H1 (cell line): ENCODE measurements around the gene RAPGEF1. TPM values are rescaled to one million over a fixed set of nuclear protein-coding genes. Genes with fewer than 3 reads are reported as not detected.

Experiments
- CTCF ChIA-PET: fragments of 300-600 bp; sonication (Branson Sonifier 250); formaldehyde crosslinking; loops from one replicate; lab custom pipeline; 2021; ENCODE audit not compliant: partially characterized antibody; lab: Charles Lee
- POLR2A ChIA-PET: fragments of 300-600 bp; sonication (Branson Sonifier 250); formaldehyde crosslinking; loops from one replicate; lab custom pipeline; 2021; ENCODE audit warnings: inconsistent platforms; ENCODE audit not compliant: partially characterized antibody; lab: Charles Lee
- DNase-seq, 2 experiments: peaks; one replicate each; pipeline versions ENCODE4 v3.0.0 to v3.0.0-alpha.2; 2010 to 2022; ENCODE audit warnings: low spot score in 2 of 2, low read depth in 1 of 2, mixed read lengths in 1 of 2
- FAIRE-seq: peaks from 2 replicates; lab custom pipeline; 2011; peaks lifted over from hg19 to GRCh38; lab: Jason Lieb, UNC
- H2AFZ ChIP-seq: 2 replicates; pipeline ENCODE4 v1.8.1; 2012; ENCODE audit warnings: low read length, inconsistent platforms
- H2AK5ac ChIP-seq: 2 replicates; pipeline ENCODE4 v1.6.1; 2013; ENCODE audit warnings: low read depth, low read length
- H2BK120ac ChIP-seq: replicated peaks from 2 replicates; pipeline ENCODE3; 2013; ENCODE audit warnings: low read depth, low read length, inconsistent platforms
- H2BK12ac ChIP-seq: 2 replicates; pipeline ENCODE4 v1.6.1; 2013; ENCODE audit warnings: low read depth, low read length
- H2BK15ac ChIP-seq: 2 replicates; pipeline ENCODE4 v1.6.1; 2013; ENCODE audit warnings: low read length
- H2BK20ac ChIP-seq: 2 replicates; pipeline ENCODE4 v1.6.1; 2013; ENCODE audit warnings: low read length
- H2BK5ac ChIP-seq: 2 replicates; pipeline ENCODE4 v1.6.1; 2013; ENCODE audit warnings: low read depth, low read length
- H3K14ac ChIP-seq: 2 replicates; pipeline ENCODE4 v1.6.1; 2013; ENCODE audit warnings: inconsistent platforms; ENCODE audit not compliant: insufficient read length
- H3K18ac ChIP-seq: 2 replicates; pipeline ENCODE4 v1.6.1; 2013; ENCODE audit warnings: low read length; ENCODE audit errors: extremely low read depth
- H3K23ac ChIP-seq: 2 replicates; pipeline ENCODE4 v1.6.1; 2013; ENCODE audit warnings: inconsistent platforms; ENCODE audit not compliant: insufficient read length
- H3K23me2 ChIP-seq: 2 replicates; pipeline ENCODE4 v1.6.1; 2013; ENCODE audit warnings: low read depth, low read length
- H3K27ac ChIP-seq: 2 replicates; pipeline ENCODE4 v1.6.1; 2011; ENCODE audit warnings: low read depth, low read length, inconsistent platforms
- H3K27me3 ChIP-seq, 4 experiments: replicated peaks in 1 of 4; 1 replicate in 1 of 4; 2 replicates in 3 of 4; pipeline versions ENCODE4 v1.6.1 to v1.8.1; 2011 to 2013; ENCODE audit warnings: low read length in 3 of 4, mild to moderate bottlenecking in 3 of 4, inconsistent platforms in 2 of 4, mixed read lengths in 2 of 4, moderate library complexity in 1 of 4; ENCODE audit not compliant: control insufficient read depth in 3 of 4, insufficient read depth in 3 of 4; ENCODE audit errors: extremely low read depth in 1 of 4
- H3K36me3 ChIP-seq, 4 experiments: 2 replicates each; pipeline versions ENCODE4 v1.6.1 to v1.8.1; 2011 to 2013; ENCODE audit warnings: mild to moderate bottlenecking in 4 of 4, low read length in 3 of 4, moderate library complexity in 2 of 4, control low read depth in 1 of 4, inconsistent platforms in 1 of 4; ENCODE audit not compliant: insufficient read depth in 4 of 4, control insufficient read depth in 2 of 4
- H3K4ac ChIP-seq: replicated peaks from 2 replicates; pipeline ENCODE3; 2013; ENCODE audit warnings: low read length, low read depth, mixed read lengths, inconsistent platforms; ENCODE audit not compliant: insufficient read length
- H3K4me1 ChIP-seq, 4 experiments: replicated peaks in 1 of 4; 1 replicate in 1 of 4; 2 replicates in 3 of 4; pipeline versions ENCODE4 v1.6.1 to v1.8.1; 2011 to 2013; ENCODE audit warnings: low read length in 3 of 4, inconsistent platforms in 2 of 4, mixed read lengths in 1 of 4; ENCODE audit not compliant: insufficient read depth in 4 of 4, control insufficient read depth in 3 of 4
- H3K4me2 ChIP-seq, 2 experiments: 2 replicates each; pipeline versions ENCODE4 v1.6.1 to v1.8.1; 2011 to 2013; ENCODE audit warnings: low read depth in 2 of 2, low read length in 2 of 2, control low read depth in 1 of 2, inconsistent platforms in 1 of 2, mild to moderate bottlenecking in 1 of 2; ENCODE audit not compliant: insufficient read depth in 1 of 2
- H3K4me3 ChIP-seq, 4 experiments: fragments of 200-600, 300-600 bp in 1 of 4; sonication (generic), shearing (Covaris generic), sonication (Bioruptor Twin) in 1 of 4; 2 replicates each; pipeline versions ENCODE4 v1.5.1 to v1.8.1; 2011 to 2016; ENCODE audit warnings: low read length in 4 of 4, low read depth in 3 of 4, control low read depth in 2 of 4, inconsistent platforms in 2 of 4, mild to moderate bottlenecking in 2 of 4, mixed read lengths in 1 of 4, moderate library complexity in 1 of 4; ENCODE audit not compliant: insufficient read depth in 2 of 4; ENCODE audit errors: extremely low read depth in 1 of 4
- H3K56ac ChIP-seq: replicated peaks from 2 replicates; pipeline ENCODE3; 2013; ENCODE audit warnings: low read depth, mild to moderate bottlenecking, mixed read lengths, low read length, inconsistent platforms; ENCODE audit not compliant: insufficient read length
- H3K79me1 ChIP-seq: 2 replicates; pipeline ENCODE4 v1.6.1; 2013; ENCODE audit warnings: low read depth, low read length, control low read depth
- H3K79me2 ChIP-seq, 2 experiments: 2 replicates each; pipeline versions ENCODE4 v1.6.1 to v1.8.1; 2012 to 2013; ENCODE audit warnings: low read length in 2 of 2, mild to moderate bottlenecking in 2 of 2, inconsistent platforms in 1 of 2; ENCODE audit not compliant: insufficient read depth in 2 of 2, control insufficient read depth in 1 of 2
- H3K9ac ChIP-seq, 4 experiments: replicated peaks in 1 of 4; 1 replicate in 1 of 4; 2 replicates in 3 of 4; pipeline versions ENCODE4 v1.6.1 to v1.8.1; 2011 to 2013; ENCODE audit warnings: low read depth in 3 of 4, low read length in 3 of 4, control low read depth in 2 of 4, mild to moderate bottlenecking in 2 of 4, moderate library complexity in 2 of 4, inconsistent platforms in 1 of 4; ENCODE audit errors: extremely low read depth in 1 of 4
- H3K9me3 ChIP-seq, 2 experiments: 2 replicates each; pipeline versions ENCODE4 v1.6.1 to v1.8.1; 2012 to 2013; ENCODE audit warnings: mild to moderate bottlenecking in 2 of 2, moderate library complexity in 2 of 2, control low read depth in 1 of 2, inconsistent platforms in 1 of 2, low read depth in 1 of 2, low read length in 1 of 2, mixed read lengths in 1 of 2; ENCODE audit not compliant: insufficient read depth in 2 of 2
- H4K20me1 ChIP-seq, 2 experiments: replicated peaks in 1 of 2; 2 replicates each; pipeline versions ENCODE3 to v1.8.1; 2011 to 2013; ENCODE audit warnings: inconsistent platforms in 2 of 2, low read length in 2 of 2, mild to moderate bottlenecking in 1 of 2; ENCODE audit not compliant: insufficient read depth in 2 of 2, control insufficient read depth in 1 of 2
- H4K5ac ChIP-seq: 2 replicates; pipeline ENCODE4 v1.6.1; 2013; ENCODE audit warnings: low read length, low read depth, mixed read lengths, inconsistent platforms; ENCODE audit not compliant: insufficient read length
- H4K8ac ChIP-seq: 2 replicates; pipeline ENCODE4 v1.8.0; 2013; ENCODE audit warnings: mild to moderate bottlenecking, moderate library complexity, low read length, inconsistent platforms; ENCODE audit not compliant: insufficient read depth; ENCODE audit errors: extremely low read depth
- H4K91ac ChIP-seq: replicated peaks from 2 replicates; pipeline ENCODE3; 2013; ENCODE audit warnings: low read length, mixed read lengths, inconsistent platforms; ENCODE audit not compliant: insufficient read length
- BCL11A ChIP-seq, 2 experiments: IDR thresholded peaks; one replicate each; pipeline ENCODE4 v1.6.1; 2011; ENCODE audit warnings: low read depth in 2 of 2, low read length in 2 of 2, mild to moderate bottlenecking in 2 of 2
- CBX8 ChIP-seq: fragments of 300-800, 300-1000 bp; sonication (generic); IDR thresholded peaks from 2 replicates; pipeline ENCODE4 v1.7.1; 2016; ENCODE audit warnings: low read depth, low read length, borderline replicate concordance
- CHD1 ChIP-seq: IDR thresholded peaks from 2 replicates; pipeline ENCODE4 v1.6.1; 2012; ENCODE audit warnings: low read depth, low read length, improper control_type of control experiment
- HDAC6 ChIP-seq: IDR thresholded peaks from one replicate; pipeline ENCODE4 v1.7.1; 2012; ENCODE audit warnings: low read depth, mild to moderate bottlenecking, inconsistent platforms, low read length, moderate library complexity
- KDM5A ChIP-seq: fragments of 200-600 bp; IDR thresholded peaks from 2 replicates; pipeline ENCODE4 v1.7.1; 2012; ENCODE audit warnings: mild to moderate bottlenecking, low read length, inconsistent platforms, mixed read lengths
- MAX ChIP-seq: IDR thresholded peaks from 2 replicates; pipeline ENCODE4 v1.6.1; 2012; ENCODE audit warnings: inconsistent platforms
- NANOG ChIP-seq: IDR thresholded peaks from 2 replicates; pipeline ENCODE4 v1.6.1; 2011; ENCODE audit warnings: low read length, low read depth, mild to moderate bottlenecking, inconsistent platforms; ENCODE audit not compliant: insufficient read depth, poor library complexity, severe bottlenecking
- POLR2AphosphoS5 ChIP-seq: IDR thresholded peaks from 2 replicates; pipeline ENCODE4 v1.6.1; 2011; ENCODE audit warnings: low read depth, low read length
- POU5F1 ChIP-seq: IDR thresholded peaks from 2 replicates; pipeline ENCODE4 v1.6.1; 2011; ENCODE audit warnings: low read depth, mild to moderate bottlenecking, low read length, moderate library complexity
- RAD21 ChIP-seq, 2 experiments: IDR thresholded peaks in 1 of 2; conservative IDR thresholded peaks in 1 of 2; 2 replicates each; pipeline ENCODE4 v1.6.1; 2011; ENCODE audit warnings: low read depth in 2 of 2, low read length in 2 of 2, improper control_type of control experiment in 1 of 2, inconsistent platforms in 1 of 2, mild to moderate bottlenecking in 1 of 2, moderate library complexity in 1 of 2
- RNF2 ChIP-seq: fragments of 200-900, 300-1000 bp; sonication (generic); IDR thresholded peaks from 2 replicates; pipeline ENCODE4 v1.7.1; 2016; ENCODE audit warnings: borderline replicate concordance, low read depth, mild to moderate bottlenecking, antibody characterized with exemption, low read length; ENCODE audit not compliant: poor library complexity, severe bottlenecking; ENCODE audit errors: missing control alignments
- TEAD4 ChIP-seq: IDR thresholded peaks from 2 replicates; pipeline ENCODE4 v1.6.1; 2012; ENCODE audit warnings: low read depth, low read length, inconsistent platforms, mixed read lengths
- WGBS, 2 experiments: shearing (Covaris generic) in 1 of 2; methylation state at CpG; one replicate each; pipeline versions ENCODE4 v1.1.6 to v1.1.7; 2013 to 2015; ENCODE audit warnings: low lambda C conversion rate in 2 of 2, mixed read lengths in 2 of 2, inconsistent platforms in 1 of 2, low coverage in 1 of 2, missing lambda C conversion rate in 1 of 2; ENCODE audit not compliant: insufficient replicate concordance in 2 of 2, insufficient coverage in 1 of 2, insufficient read length in 1 of 2; ENCODE audit errors: extremely low coverage in 1 of 2, missing lambda C conversion rate in 1 of 2; 5-methylcytosine and 5-hydroxymethylcytosine counted together
- polyA plus RNA-seq, 7 experiments: library from polyadenylated mRNA; depleted of rRNA in 3 of 7; stranded (reverse) in 5 of 7; unstranded in 2 of 7; fragments of >200 nt in 5 of 7; fragments of 200-250 nt in 2 of 7; gene quantifications; 1 replicate in 5 of 7; 2 replicates in 1 of 7; 4 replicates in 1 of 7; pipeline versions ENCODE4 v1.2.1 to v1.2.3, GENCODE V29; 2011 to 2013; ENCODE audit warnings: missing spikeins in 2 of 7, mixed read lengths in 2 of 7
- total RNA-seq: library from RNA; stranded (reverse); fragmentation: NEBNext Ultra II Directional; extraction: Animal tissue kit (Norgen Biotek cat#: 25700); gene quantifications from 2 replicates; pipeline ENCODE4 v1.2.1, GENCODE V29; 2021

The RAPGEF1 gene
- total and polyA plus RNA-seq, 2 of the 8 experiments (the other 6 are each of a cell fraction or from before 2014, with no cell fraction given) = 29.7 to 78.9 TPM

GRCh38 chr9:131666774-131667173, 73.1 kb downstream of the RAPGEF1 start:
- H3K23me2 ChIP-seq = no peaks in the 10 kb centered on the region
- H3K9ac ChIP-seq = no peak overlapping the region
- DNase-seq (no peak), FAIRE-seq (no peak)
- no peak overlapping the region for H2BK12ac ChIP-seq
- no peak overlapping the region for H3K14ac ChIP-seq
- H3K27me3 ChIP-seq = no peaks in the 10 kb centered on the region
- H3K4me1 ChIP-seq = peaks cover 14 to 30% (median 18%) of the 10 kb centered on the region in 4 experiments
- H3K27ac ChIP-seq = no peak overlapping the region
- ChIA-PET CTCF (interaction anchor here (0.8 to 1.5 kb wide), 3 partner anchors 9 to 89 kb away, joined by 3 to 5 read pairs (median 3); no protein-coding TSS in a partner anchor), POLR2A (no interaction called here)
- no peak overlapping the region for H2AK5ac ChIP-seq
- no peak overlapping the region for H2BK15ac ChIP-seq
- H3K79me2 ChIP-seq = peaks cover 0 to 27% of the 10 kb centered on the region in 2 experiments; a peak in 1 of 4 replicates
- H4K91ac ChIP-seq = no peak overlapping the region
- no peak overlapping the region for H2BK120ac ChIP-seq
- no peak overlapping the region for H3K4me3 ChIP-seq
- no peak overlapping the region for H2AFZ ChIP-seq
- H3K9me3 ChIP-seq = peaks cover 0 to 8% of the 10 kb centered on the region in 2 experiments; a peak in 2 of 4 replicates
- no peak overlapping the region for H3K4me2 ChIP-seq
- H3K36me3 ChIP-seq = no peaks in the 10 kb centered on the region; a peak in 3 of 8 replicates
- no peak overlapping the region for H3K23ac ChIP-seq
- H3K4ac ChIP-seq = no peak overlapping the region
- no peak overlapping the region for H3K18ac ChIP-seq
- H3K56ac ChIP-seq = no peak overlapping the region
- H3K79me1 ChIP-seq = peaks cover 2% of the 10 kb centered on the region; the same call in 1 of the 2 replicates
- peaks cover 0 to 4% of the 10 kb centered on the region in 2 experiments for H4K20me1 ChIP-seq
- H4K5ac ChIP-seq = no peak overlapping the region
- 90% methylated on average over 8 of the region's 8 CpGs; no CpG with 5 or more reads in 1 of the 2 experiments for WGBS, 2 experiments
- no peak overlapping the region; the same call in 1 of the 2 replicates for H2BK5ac ChIP-seq
- no peak overlapping the region for H4K8ac ChIP-seq
- no peak overlapping the region for H2BK20ac ChIP-seq
- TF ChIP-seq CBX8 (no peak), NANOG (no peak), POLR2AphosphoS5 (no peak), TEAD4 (no peak), RNF2 (no peak), CHD1 (no peak), MAX (no peak), HDAC6 (no peak), POU5F1 (no peak), KDM5A (no peak), RAD21 (IDR thresholded peaks at IDR 0.05 in 1 of 2, conservative IDR thresholded peaks at IDR 0.05 in 1 of 2; ENCODE audit: low read depth in 2 of 2, low read length in 2 of 2) (no peak), BCL11A (IDR thresholded peaks at IDR 0.05; ENCODE audit: low read depth in 2 of 2, low read length in 2 of 2) (no peak)
